K562 (cell line): ENCODE measurements around the gene CHSY1. TPM values are rescaled to one million over a fixed set of nuclear protein-coding genes. Genes with fewer than 3 reads are reported as not detected.

ENCODE experiments used
- ATAC-seq: fragments of 200-7000 bp; cut with Tn5 transposase; 3 replicates; pipeline ENCODE4 v1.9.1; 2020; ENCODE audit warnings: moderate library complexity
- BruUV-seq: library from RNA; stranded (reverse); fragments of 400-500 nt; replicated peaks from 2 replicates; lab custom pipeline; 2021; lab: Mats Ljungman, UMichigan
- CTCF ChIA-PET: fragments of 300-600 bp; formaldehyde crosslinking; extraction: SDS; loops from one replicate; lab custom pipeline; 2021; ENCODE audit warnings: low intra/inter-chr PET ratio; lab: Yijun Ruan, JAX
- POLR2A ChIA-PET: fragments of 300-600, 350-650 bp; sonication (Branson Sonifier 250); formaldehyde crosslinking; extraction: SDS; loops from one replicate; lab custom pipeline; 2021; ENCODE audit warnings: antibody characterized with exemption, inconsistent platforms; lab: Yijun Ruan, JAX
- DNase-seq, 4 experiments: peaks; one replicate each; pipeline versions ENCODE4 v3.0.0 to v3.0.0-alpha.2; 2011 to 2018; ENCODE audit warnings: low spot score in 3 of 4, mixed read lengths in 3 of 4; ENCODE audit errors: extremely low read depth in 1 of 4
- FAIRE-seq: peaks from 2 replicates; lab custom pipeline; 2011; peaks lifted over from hg19 to GRCh38; lab: Jason Lieb, UNC
- H2AFZ ChIP-seq: 2 replicates; pipeline ENCODE4 v1.6.0; 2011; ENCODE audit warnings: low read depth, low read length, control low read depth, inconsistent platforms
- H3K27ac ChIP-seq: fragments of 200-600 bp; 3 replicates; pipeline ENCODE4 v1.8.0; 2011; ENCODE audit warnings: low read depth, mild to moderate bottlenecking, control low read depth, inconsistent platforms, low read length, moderate library complexity, mixed read lengths; ENCODE audit errors: extremely low read depth
- H3K27me3 ChIP-seq, 2 experiments: fragments of 300-600 bp in 1 of 2; 2 replicates in 1 of 2; 3 replicates in 1 of 2; pipeline versions ENCODE4 v1.6.0 to v1.8.0; 2011; ENCODE audit warnings: inconsistent platforms in 2 of 2, low read length in 2 of 2, mild to moderate bottlenecking in 1 of 2, mixed read lengths in 1 of 2, moderate library complexity in 1 of 2; ENCODE audit not compliant: control insufficient read depth in 2 of 2, insufficient read depth in 2 of 2
- H3K36me3 ChIP-seq: fragments of 300-600 bp; 3 replicates; pipeline ENCODE4 v1.8.0; 2011; ENCODE audit warnings: mild to moderate bottlenecking, low read length, inconsistent platforms; ENCODE audit not compliant: control insufficient read depth, insufficient read depth
- H3K4me1 ChIP-seq, 2 experiments: fragments of 200-600 bp in 1 of 2; replicated peaks in 1 of 2; 2 replicates in 1 of 2; 3 replicates in 1 of 2; pipeline versions ENCODE4 v1.5.1 to v1.8.0; 2011; ENCODE audit warnings: inconsistent platforms in 2 of 2, low read length in 2 of 2, mild to moderate bottlenecking in 1 of 2, mixed read lengths in 1 of 2, moderate library complexity in 1 of 2; ENCODE audit not compliant: control insufficient read depth in 2 of 2, insufficient read depth in 2 of 2
- H3K4me2 ChIP-seq: 2 replicates; pipeline ENCODE4 v1.6.1; 2011; ENCODE audit warnings: low read length, control low read depth, inconsistent platforms, mixed read lengths; ENCODE audit not compliant: insufficient read depth
- H3K4me3 ChIP-seq: fragments of 200-600 bp; sonication (generic), shearing (Covaris generic); 2 replicates; pipeline ENCODE4 v1.5.1; 2016; ENCODE audit warnings: control low read depth, inconsistent platforms
- H3K79me2 ChIP-seq: fragments of 200-600 bp; 3 replicates; pipeline ENCODE4 v1.8.0; 2011; ENCODE audit warnings: low read length, inconsistent platforms; ENCODE audit not compliant: control insufficient read depth, insufficient read depth
- H3K9ac ChIP-seq, 2 experiments: 2 replicates each; pipeline versions ENCODE4 v1.6.0 to v1.6.1; 2011; ENCODE audit warnings: low read depth in 2 of 2, low read length in 2 of 2, control low read depth in 1 of 2, inconsistent platforms in 1 of 2, mild to moderate bottlenecking in 1 of 2, mixed read lengths in 1 of 2; ENCODE audit not compliant: insufficient read depth in 1 of 2
- H3K9me1 ChIP-seq: one replicate; pipeline ENCODE4 v1.6.0; 2011; ENCODE audit warnings: inconsistent platforms, mild to moderate bottlenecking, low read length, moderate library complexity; ENCODE audit not compliant: control insufficient read depth, insufficient read depth
- H3K9me3 ChIP-seq: replicated peaks from 2 replicates; pipeline ENCODE4 v1.5.1; 2011; ENCODE audit warnings: low read depth, low read length, inconsistent platforms; ENCODE audit not compliant: control insufficient read depth, insufficient read depth
- H4K20me1 ChIP-seq: replicated peaks from 2 replicates; pipeline ENCODE4 v1.6.1; 2011; ENCODE audit warnings: low read length, inconsistent platforms, mixed read lengths; ENCODE audit not compliant: control insufficient read depth, insufficient read depth
- NFIC ChIP-seq: fragments of 450-650 bp; IDR thresholded peaks from 2 replicates; pipeline ENCODE4 v1.6.1; 2017; ENCODE audit warnings: mild to moderate bottlenecking, inconsistent platforms
- WGBS: fragments of 100-300 bp; shearing (Covaris generic); methylation state at CpG from one replicate; pipeline ENCODE4 v1.1.6; 2016; ENCODE audit warnings: low coverage, mixed read lengths; ENCODE audit not compliant: insufficient coverage; ENCODE audit errors: missing lambda C conversion rate; 5-methylcytosine and 5-hydroxymethylcytosine counted together
- in situ Hi-C: fragments of 300-500 bp; cut with MboI; formaldehyde crosslinking; loops from 4 replicates; pipeline ENCODE4 v1.15.0; 2018; ENCODE audit warnings: inconsistent platforms, mixed read lengths
- intact Hi-C: fragments of 100-400 bp; cut with micrococcal nuclease; formaldehyde crosslinking; loops from 2 replicates; pipeline ENCODE4 v1.14.2; 2022
- polyA plus RNA-seq, 8 experiments: library from polyadenylated mRNA; depleted of rRNA in 4 of 8; stranded (reverse) in 5 of 8; unstranded in 3 of 8; fragments of >200 nt; fragmentation: Nextera tagmentation in 2 of 8; fragmentation: Illumina TruSeq in 1 of 8; extraction: Ambion mirVana in 2 of 8; extraction: Trizol in 1 of 8; gene quantifications; 2 replicates each; pipeline versions ENCODE4 v1.2.1 to v1.2.3, GENCODE V29; 2011 to 2014; ENCODE audit warnings: inconsistent platforms in 1 of 8, missing spikeins in 1 of 8
- total RNA-seq, 7 experiments: library from RNA; depleted of rRNA in 6 of 7; stranded (reverse); fragments of >200 nt in 6 of 7; fragmentation: Illumina TruSeq in 2 of 7; extraction: Trizol in 2 of 7; gene quantifications; 2 replicates each; pipeline versions ENCODE4 v1.2.1 to v1.2.3, GENCODE V29; 2011 to 2021; ENCODE audit warnings: low replicate concordance in 1 of 7
- TF ChIP-seq, protein P1 (sequence below): sonication (generic); formaldehyde crosslinking; IDR thresholded peaks from 2 replicates; pipeline ENCODE4 v1.8.0; 2022; ENCODE audit warnings: mild to moderate bottlenecking, missing genetic modification reagents, borderline replicate concordance

Gene CHSY1
- total and polyA plus RNA-seq, 9 of the 15 experiments (the other 6 are each of a cell fraction or from before 2014, with no cell fraction given) = 7.0 to 16.4 (median 13.4) TPM

- ATAC-seq (no peak), FAIRE-seq (no peak), DNase-seq (no peak)
- no peak overlapping the region for H3K4me2 ChIP-seq
- no peak overlapping the region for H2AFZ ChIP-seq
- BruUV-seq = no TSS peak
- H3K9ac ChIP-seq = no peak overlapping the region
- intact Hi-C loops (no loop called here), in situ Hi-C loops (no loop called here)
- H3K27ac ChIP-seq = no peak overlapping the region
- no peak overlapping the region for H3K4me3 ChIP-seq
- no peaks in the 10 kb centered on the region for H3K9me1 ChIP-seq
- H3K9me3 ChIP-seq = peaks cover 2% of the 10 kb centered on the region; the same call in 1 of the 2 replicates
- 0 out of 2 replicates have a peak, but pooled peaks have one; percentile 10 for TF ChIP-seq NFIC
- TF ChIP-seq, protein P1, sequence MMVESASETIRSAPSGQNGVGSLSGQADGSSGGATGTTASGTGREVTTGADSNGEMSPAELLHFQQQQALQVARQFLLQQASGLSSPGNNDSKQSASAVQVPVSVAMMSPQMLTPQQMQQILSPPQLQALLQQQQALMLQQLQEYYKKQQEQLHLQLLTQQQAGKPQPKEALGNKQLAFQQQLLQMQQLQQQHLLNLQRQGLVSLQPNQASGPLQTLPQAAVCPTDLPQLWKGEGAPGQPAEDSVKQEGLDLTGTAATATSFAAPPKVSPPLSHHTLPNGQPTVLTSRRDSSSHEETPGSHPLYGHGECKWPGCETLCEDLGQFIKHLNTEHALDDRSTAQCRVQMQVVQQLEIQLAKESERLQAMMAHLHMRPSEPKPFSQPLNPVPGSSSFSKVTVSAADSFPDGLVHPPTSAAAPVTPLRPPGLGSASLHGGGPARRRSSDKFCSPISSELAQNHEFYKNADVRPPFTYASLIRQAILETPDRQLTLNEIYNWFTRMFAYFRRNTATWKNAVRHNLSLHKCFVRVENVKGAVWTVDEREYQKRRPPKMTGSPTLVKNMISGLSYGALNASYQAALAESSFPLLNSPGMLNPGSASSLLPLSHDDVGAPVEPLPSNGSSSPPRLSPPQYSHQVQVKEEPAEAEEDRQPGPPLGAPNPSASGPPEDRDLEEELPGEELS (CRISPR knock-in tag) = no peak
- POLR2A ChIA-PET = no interaction called here
- peaks cover 0 to 15% of the 10 kb centered on the region in 2 experiments; a peak in 2 of 5 replicates for H3K27me3 ChIP-seq
- 48% methylated on average over 13 of the region's 13 CpGs for WGBS
- no peaks in the 10 kb centered on the region for H3K79me2 ChIP-seq
- no peaks in the 10 kb centered on the region; the same call in 1 of the 2 replicates for H4K20me1 ChIP-seq
- no peaks in the 10 kb centered on the region for H3K36me3 ChIP-seq
- H3K4me1 ChIP-seq = peaks cover 0 to 4% of the 10 kb centered on the region in 2 experiments; a peak in 1 of 5 replicates
- CTCF ChIA-PET = no interaction called here
Observed at GRCh38 chr15:101127506-101128076, 124.3 kb downstream of the CHSY1 start.
